GM21526 (cell line): Measurements from ENCODE around the gene RILPL1.
"Not testable (repeated sequence)": the region's sequence is repeated elsewhere in the genome, so short reads cannot be mapped to it uniquely, and the experiment has no call there.

Experiments
- ATAC-seq: cut with Tn5 transposase; IDR thresholded peaks from one replicate; pipeline ENCODE4 v1.9.1; 2021; ENCODE audit warnings: moderate library complexity; ENCODE audit not compliant: unreplicated experiment, low FRiP score

RILPL1 gene

GRCh38 chr12:123498126-123498825 is 35.2 kb downstream of the RILPL1 start:
- ATAC-seq = no peak

GRCh38 chr12:123497065-123497464 is 36.5 kb downstream of the RILPL1 start:
- ATAC-seq = no peak

GRCh38 chr12:123494124-123494851 is 39.2 kb downstream of the RILPL1 start:
- no peak for ATAC-seq

GRCh38 chr12:123492339-123493039 is 41.0 kb downstream of the RILPL1 start:
- ATAC-seq = not testable (repeated sequence)

- ATAC-seq = no peak
These were observed 42.0 kb downstream of the RILPL1 start for GRCh38 chr12:123491481-123491880.

GRCh38 chr12:123491056-123491455 is 42.5 kb downstream of the RILPL1 start:
- ATAC-seq = no peak

GRCh38 chr12:123490089-123490488 is 43.4 kb downstream of the RILPL1 start:
- no peak for ATAC-seq

- no peak for ATAC-seq
These were observed 43.9 kb downstream of the RILPL1 start for GRCh38 chr12:123489580-123489979.

GRCh38 chr12:123488539-123489230 is 44.8 kb downstream of the RILPL1 start:
- ATAC-seq = no peak

GRCh38 chr12:123487428-123487827 is 46.1 kb downstream of the RILPL1 start:
- ATAC-seq = no peak

GRCh38 chr12:123485756-123486155 is 47.8 kb downstream of the RILPL1 start:
- no peak for ATAC-seq

- ATAC-seq = no peak
These were observed 49.8 kb downstream of the RILPL1 start for GRCh38 chr12:123483602-123484248.

- ATAC-seq = no peak
These were observed 50.6 kb downstream of the RILPL1 start for GRCh38 chr12:123482876-123483275.

- not testable (repeated sequence) for ATAC-seq
These were observed 52.3 kb downstream of the RILPL1 start for GRCh38 chr12:123481251-123481650.

GRCh38 chr12:123479442-123480180 is 53.9 kb downstream of the RILPL1 start:
- no peak for ATAC-seq

GRCh38 chr12:123478762-123479161 is 54.8 kb downstream of the RILPL1 start:
- ATAC-seq = no peak

- no peak for ATAC-seq
These were observed 55.5 kb downstream of the RILPL1 start for GRCh38 chr12:123478069-123478468.

GRCh38 chr12:123475246-123475703 is 58.2 kb downstream of the RILPL1 start:
- no peak for ATAC-seq

- ATAC-seq = no peak
These were observed 58.9 kb downstream of the RILPL1 start for GRCh38 chr12:123474485-123475245.
